Measurements from ENCODE around the gene HEMGN. TPM values are rescaled to one million over a fixed set of nuclear protein-coding genes. Genes with fewer than 3 reads are reported as not detected.

HEMGN gene
- total RNA-seq, 1 experiment from 2014 or later, result not detected

- TF ChIP-seq CTCF (IDR thresholded peaks at IDR 0.05; ENCODE audit: insufficient read depth in 1 of 2, low read depth in 1 of 2, low read length in 1 of 2, severe bottlenecking in 1 of 2, unreplicated experiment in 1 of 2), result no peak
- intact Hi-C loops (cut with micrococcal nuclease; ENCODE audit: unreplicated experiment), result loop anchor here (5.0 to 10.0 kb wide), 2 partner anchors 270 to 352 kb away; partner anchors contain the start of genes NCBP1, TBC1D2 and TSTD2
- Mint-ChIP-seq H3K36me3 (ENCODE audit: insufficient read depth, unreplicated experiment) (peaks cover 38% of the 10 kb centered on the region), H3K9me3 (ENCODE audit: unreplicated experiment) (no peaks in the 10 kb centered on the region), H3K27me3 (ENCODE audit: insufficient read depth, unreplicated experiment) (no peaks in the 10 kb centered on the region), H3K4me3 (ENCODE audit: unreplicated experiment) (peak overlapping the region; percentile 79), H3K4me1 (ENCODE audit: low read depth, unreplicated experiment) (peaks cover 39% of the 10 kb centered on the region), H3K27ac (ENCODE audit: unreplicated experiment) (peak overlapping the region; percentile 92)
- Histone ChIP-seq H3K36me3 (ENCODE audit: control insufficient read depth, insufficient read depth, low read length) (no peaks in the 10 kb centered on the region), H3K4me1 (peaks cover 10% of the 10 kb centered on the region), H3K9me3 (no peaks in the 10 kb centered on the region), H3K27me3 (replicated peaks; ENCODE audit: control insufficient read depth, insufficient read depth, low read length) (no peaks in the 10 kb centered on the region), H3K4me3 (ENCODE audit: low read depth, low read length) (peak overlapping the region; percentile 96)
- ChIA-PET POLR2A (interaction anchor here (0.6 to 2.1 kb wide), 4 partner anchors 12 to 351 kb away, joined by 3 to 15 read pairs (median 4); partner anchors contain the start of genes NCBP1 and TSTD2), CTCF (interaction anchor here (1.2 to 2.6 kb wide), 2 partner anchors 62 to 72 kb away, joined by 3 to 18 read pairs; partner anchors contain the start of genes NANS and TRMO)
- peak; percentile 83 to 88 for DNase-seq
- no TSS peak for BruUV-seq (replicated peaks)
Measured at GRCh38 chr9:97984188-97985057, 46.5 kb upstream of the HEMGN start.

GRCh38 chr9:97983589-97984187 lies 45.7 kb upstream of the HEMGN start:
- H3K4me1 Mint-ChIP-seq (ENCODE audit: low read depth, unreplicated experiment), result peaks cover 34% of the 10 kb centered on the region
- H3K36me3 Mint-ChIP-seq (ENCODE audit: insufficient read depth, unreplicated experiment), result peaks cover 37% of the 10 kb centered on the region
- peak overlapping the region; percentile 79 for H3K4me3 Mint-ChIP-seq (ENCODE audit: unreplicated experiment)
- H3K4me1 ChIP-seq, result peaks cover 10% of the 10 kb centered on the region
- H3K9me3 Mint-ChIP-seq (ENCODE audit: unreplicated experiment), result no peaks in the 10 kb centered on the region
- TSS peak; percentile 4 for BruUV-seq (replicated peaks)
- H3K27me3 ChIP-seq (replicated peaks; ENCODE audit: control insufficient read depth, insufficient read depth, low read length), result no peaks in the 10 kb centered on the region
- H3K36me3 ChIP-seq (ENCODE audit: control insufficient read depth, insufficient read depth, low read length), result no peaks in the 10 kb centered on the region
- peak overlapping the region; percentile 96 for H3K4me3 ChIP-seq (ENCODE audit: low read depth, low read length)
- DNase-seq, result peak; percentile 61 to 73
- TF ChIP-seq CTCF (IDR thresholded peaks at IDR 0.05; ENCODE audit: insufficient read depth in 1 of 2, low read depth in 1 of 2, low read length in 1 of 2, severe bottlenecking in 1 of 2, unreplicated experiment in 1 of 2), result no peak
- no peaks in the 10 kb centered on the region for H3K27me3 Mint-ChIP-seq (ENCODE audit: insufficient read depth, unreplicated experiment)
- no peaks in the 10 kb centered on the region for H3K9me3 ChIP-seq
- intact Hi-C loops (cut with micrococcal nuclease; ENCODE audit: unreplicated experiment), result loop anchor here (1.0 to 10.0 kb wide), 2 partner anchors 61 to 271 kb away; partner anchors contain the start of genes TBC1D2 and TRMO
- ChIA-PET POLR2A (interaction anchor here (0.6 to 2.1 kb wide), 6 partner anchors 11 to 350 kb away, joined by 3 to 15 read pairs (median 4); partner anchors contain the start of genes NCBP1 and TSTD2), CTCF (interaction anchor here (0.7 to 2.6 kb wide), 4 partner anchors 51 to 310 kb away, joined by 3 to 18 read pairs (median 4); partner anchors contain the start of genes NANS and TRMO)
- peak overlapping the region; percentile 84 for H3K27ac Mint-ChIP-seq (ENCODE audit: unreplicated experiment)

Measured in Caco-2 (cell line).